Brain pericyte (primary cell): ENCODE data around the gene PMF1.

ENCODE experiments used
- DNase-seq: peaks from one replicate; pipeline ENCODE4 v3.0.0-alpha.2; 2012; ENCODE audit warnings: low read depth, low spot score

PMF1 gene

DNA sequence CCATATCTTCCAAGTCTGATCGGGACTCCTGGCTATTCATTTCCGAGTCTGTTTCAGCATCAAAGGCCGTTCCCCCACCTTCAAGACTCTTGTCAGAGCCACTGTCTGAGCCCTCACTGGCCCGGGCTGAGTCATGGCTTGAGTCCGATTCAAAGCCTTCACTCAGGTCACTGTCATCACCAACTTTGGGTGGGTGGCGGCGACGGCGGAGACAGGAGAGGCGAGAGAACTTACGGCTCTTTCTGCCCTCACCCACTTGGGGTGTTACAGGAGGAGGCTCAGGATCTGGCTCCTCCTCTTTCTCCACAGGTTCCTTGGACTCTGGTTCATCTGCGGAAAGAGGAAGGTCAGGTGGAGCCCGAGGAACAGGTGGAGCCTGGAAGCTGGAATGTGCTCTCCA, 53.2 kb downstream of the PMF1 start:
- DNase-seq: no peak

DNA sequence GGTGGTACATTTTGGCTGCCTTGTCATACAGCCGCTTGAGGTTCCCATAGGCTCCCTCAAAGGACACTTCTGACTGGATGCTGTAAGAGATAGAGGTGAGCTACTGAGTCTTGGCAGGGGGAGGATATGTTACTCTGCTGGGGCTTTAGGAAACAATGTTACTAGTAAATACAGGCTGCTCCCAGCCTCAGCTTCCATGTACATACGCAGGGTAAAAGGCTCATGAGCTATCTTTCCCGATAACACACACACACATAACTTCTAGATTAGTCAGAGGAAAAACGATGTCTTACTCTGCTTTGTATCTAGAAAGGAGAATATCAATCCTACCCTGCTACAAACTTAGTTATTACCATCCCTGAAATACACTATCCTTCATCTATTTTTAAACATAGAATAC, 55.5 kb downstream of the PMF1 start:
- no peak for DNase-seq

DNA sequence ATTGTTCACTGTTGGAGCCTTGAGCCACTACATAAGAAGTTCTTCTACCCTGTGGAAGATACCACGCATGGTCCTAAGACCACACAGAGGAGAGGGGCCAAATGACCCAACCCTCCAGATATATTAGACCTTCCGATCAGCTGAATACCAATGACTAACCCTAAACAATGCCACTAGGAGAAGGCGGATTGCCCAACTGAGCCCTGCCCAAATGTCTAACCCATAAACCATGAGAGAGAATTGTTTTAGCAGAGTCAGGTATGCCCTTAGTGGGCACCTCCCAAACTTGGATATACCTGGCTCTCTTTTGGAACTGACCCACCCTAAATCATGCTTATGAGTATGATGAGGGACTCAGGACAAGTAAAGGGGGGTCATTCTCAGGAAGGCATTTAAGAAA, 57.5 kb downstream of the PMF1 start:
- no peak for DNase-seq

DNA sequence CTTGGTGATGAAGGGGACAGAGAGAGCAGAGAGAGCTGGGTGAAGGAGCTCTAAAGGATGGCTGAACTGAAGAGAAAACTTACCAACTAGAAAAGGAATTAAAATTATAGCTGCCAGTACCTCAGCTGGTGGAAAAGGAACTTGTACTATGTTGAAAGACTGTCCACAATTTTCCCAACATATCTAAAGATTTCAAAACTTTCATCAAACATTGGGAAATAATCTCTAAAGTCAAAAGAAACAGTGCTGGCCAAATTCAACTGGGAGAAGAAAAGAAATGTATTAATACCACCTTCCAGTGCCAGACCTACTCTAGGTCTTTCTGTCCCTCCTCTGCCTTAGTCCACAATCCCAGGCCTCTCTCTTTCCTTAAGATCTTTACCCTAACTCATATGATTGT, 63.7 kb downstream of the PMF1 start:
- DNase-seq: no peak

DNA sequence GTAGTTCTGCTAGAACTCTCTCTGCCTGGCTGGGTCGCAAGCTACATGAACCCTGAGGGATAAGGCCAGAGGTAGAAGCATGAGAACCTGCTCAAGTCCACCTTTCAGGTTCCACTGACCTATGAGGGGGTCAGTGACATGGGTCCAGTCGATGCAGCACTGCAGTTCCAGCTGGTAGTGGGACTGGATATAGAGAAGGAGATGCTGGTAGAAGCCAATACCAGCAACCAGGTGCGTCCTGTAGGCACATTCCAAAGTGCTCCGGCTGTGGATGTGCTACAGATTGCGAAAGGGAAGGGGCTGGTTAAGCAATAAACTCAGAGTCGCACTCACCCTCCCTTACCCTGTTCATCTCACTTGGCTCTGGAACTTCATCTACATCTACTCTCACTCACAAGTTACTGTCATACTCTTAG, 64.2 kb downstream of the PMF1 start:
- no peak for DNase-seq

DNA sequence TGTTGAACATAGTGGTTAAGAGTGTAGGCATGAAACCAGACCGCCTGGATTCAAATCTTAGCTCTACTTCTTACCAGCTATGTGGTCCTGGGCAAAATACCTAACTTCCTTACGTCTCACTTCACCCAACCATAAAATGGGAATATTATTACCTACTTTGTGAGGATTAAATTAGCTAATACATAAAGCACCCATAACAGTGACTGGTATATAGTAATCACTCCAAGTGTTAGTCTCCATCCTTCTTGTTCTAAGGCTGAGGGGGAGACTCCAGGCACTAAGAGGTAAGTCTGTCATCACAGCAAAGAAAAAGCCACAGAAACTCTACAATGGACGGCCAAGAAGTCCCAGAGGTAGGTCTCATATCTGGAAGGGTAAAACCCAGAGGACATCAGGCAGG, 67.0 kb downstream of the PMF1 start:
- no peak for DNase-seq

DNA sequence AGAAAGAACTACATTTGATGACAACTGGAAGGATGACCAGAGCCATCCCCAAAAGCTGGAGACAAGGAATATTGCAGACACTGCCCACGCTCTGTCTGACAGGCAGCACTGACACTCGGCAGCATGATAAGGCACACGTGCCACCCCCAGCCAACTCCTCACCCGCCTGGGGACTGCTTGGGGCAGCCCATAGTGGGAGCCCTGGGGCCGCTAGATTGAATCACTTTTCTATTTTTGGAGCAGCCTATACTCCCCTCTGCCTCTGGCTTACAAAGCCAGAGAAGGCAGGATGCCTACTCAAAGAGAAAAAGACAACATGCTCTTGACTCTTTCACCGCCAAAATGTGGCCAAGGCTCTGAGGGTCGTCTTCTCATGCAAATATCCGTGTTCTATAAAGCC, 68.5 kb downstream of the PMF1 start:
- DNase-seq: no peak

DNA sequence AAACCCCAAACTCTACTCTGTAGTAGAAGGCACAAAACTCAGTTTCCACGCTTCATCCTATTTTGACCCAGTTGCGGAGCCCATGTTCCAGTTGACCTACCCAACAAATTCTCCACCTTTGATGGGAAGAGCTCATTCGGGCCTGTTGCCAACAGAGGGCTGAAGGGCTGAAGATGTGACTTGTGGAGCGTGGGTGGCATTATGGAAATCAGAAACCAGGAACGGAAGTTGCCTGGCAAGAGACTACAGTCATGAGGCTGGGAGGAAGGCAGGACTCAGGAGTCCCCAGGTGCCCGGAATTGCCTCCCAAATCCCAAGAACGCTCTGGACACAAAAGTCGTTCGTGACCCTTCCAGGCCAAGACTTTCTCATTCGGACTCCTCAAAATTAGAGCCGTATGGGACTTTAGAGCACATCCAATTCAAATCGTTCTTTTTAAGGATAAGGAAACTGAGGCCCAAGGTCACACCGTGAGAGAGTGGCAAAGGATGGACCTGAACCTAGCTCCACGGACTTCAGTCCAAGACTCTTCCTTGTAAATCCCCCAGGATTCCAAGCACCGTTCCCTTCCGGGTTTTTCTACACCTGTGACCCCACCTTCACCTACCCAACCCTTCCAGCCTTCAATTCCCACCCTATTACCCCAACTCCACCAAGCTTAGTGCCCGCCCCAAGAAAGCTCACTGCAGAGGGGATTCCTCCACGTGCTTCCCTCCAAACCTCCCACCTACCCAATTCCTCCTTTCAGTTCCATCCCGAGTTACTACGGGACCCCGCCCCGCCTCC, 69.1 kb downstream of the PMF1 start:
- DNase-seq: no peak

DNA sequence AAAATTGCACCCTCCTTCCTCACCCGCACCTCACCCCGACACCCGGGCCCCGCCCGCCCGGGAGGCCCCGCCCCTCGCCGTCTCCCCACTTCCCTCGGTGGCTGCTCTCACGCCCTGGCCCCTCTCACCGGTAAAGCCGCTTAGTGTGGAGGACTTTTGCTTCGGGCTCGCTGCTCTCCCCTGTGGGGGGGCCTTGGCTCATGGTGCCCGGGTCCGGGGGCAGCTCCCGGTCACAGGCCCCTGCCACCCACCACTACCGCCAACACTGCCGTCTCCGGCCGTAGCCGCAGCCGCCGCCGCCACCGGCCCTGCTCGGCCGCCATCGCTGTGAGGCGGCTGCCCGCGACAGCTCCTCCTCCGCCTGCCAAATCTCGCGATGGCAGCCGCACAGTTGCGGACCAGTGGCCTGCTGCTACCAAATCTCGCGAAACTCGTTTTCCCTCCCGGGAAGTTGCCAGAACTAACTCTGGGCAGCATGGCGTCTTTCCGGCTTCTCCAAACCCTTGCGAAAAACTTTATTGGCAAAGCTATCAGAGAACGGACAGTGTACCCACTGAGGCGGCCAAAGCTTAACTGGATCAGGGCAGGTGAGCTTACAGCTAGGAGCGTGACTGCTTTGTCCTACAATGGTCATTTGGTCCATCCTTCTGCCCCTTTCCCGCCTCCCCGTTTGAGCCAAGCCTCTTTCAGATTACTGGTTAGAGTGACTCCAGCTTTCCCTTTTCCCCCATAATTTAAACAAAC, 69.8 kb downstream of the PMF1 start, which contains the start of gene SMG5:
TSS of gene SMG5 (minus strand) at position 347 of the 744 bp plus-strand sequence. CDS start at position 202, 145 bp downstream.
- DNase-seq: peak; percentile 93

DNA sequence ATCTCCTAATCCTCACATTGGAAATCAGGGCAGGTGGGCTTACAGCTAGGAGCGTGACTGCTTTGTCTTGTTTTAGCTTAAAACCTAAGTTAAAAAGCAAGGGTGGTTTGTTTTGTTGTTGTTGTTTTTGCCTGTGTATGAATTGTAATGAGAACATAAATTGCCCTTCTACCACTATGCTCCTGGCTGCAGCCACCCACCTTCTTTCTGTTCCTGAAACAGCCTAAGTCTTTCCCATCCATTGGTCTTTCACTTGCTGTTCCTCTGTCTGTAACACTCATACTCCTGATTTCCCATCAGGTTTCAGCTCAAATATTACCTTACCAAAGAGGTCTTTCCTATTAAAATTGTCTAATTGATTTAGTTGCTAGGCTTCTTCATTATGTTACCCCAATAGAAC, 70.7 kb downstream of the PMF1 start:
- no peak for DNase-seq

DNA sequence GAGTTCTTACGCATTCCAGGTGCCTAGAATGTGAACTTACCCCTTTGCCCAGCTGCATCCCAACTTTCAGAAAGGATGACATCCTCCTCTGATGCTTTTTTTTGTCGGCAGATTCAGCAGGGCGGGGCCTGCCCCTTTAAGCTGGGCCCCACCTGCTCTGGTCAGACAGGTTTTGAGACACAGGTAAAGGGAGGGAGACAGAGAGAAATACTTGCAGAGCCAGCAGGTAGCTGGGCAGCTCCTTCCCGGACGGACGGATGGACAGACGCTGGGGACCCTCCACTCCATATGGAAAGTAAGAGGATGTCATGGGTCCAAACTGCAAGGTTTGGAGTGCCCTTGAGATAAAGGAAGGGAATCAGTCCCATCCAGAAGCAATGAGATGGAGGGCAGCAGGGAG, 71.3 kb downstream of the PMF1 start, which contains the start of gene TMEM79:
TSS of gene TMEM79 (plus strand) at position 214 of the 400 bp plus-strand sequence. CDS start 902 bp downstream, outside the sequence.
- no peak for DNase-seq

DNA sequence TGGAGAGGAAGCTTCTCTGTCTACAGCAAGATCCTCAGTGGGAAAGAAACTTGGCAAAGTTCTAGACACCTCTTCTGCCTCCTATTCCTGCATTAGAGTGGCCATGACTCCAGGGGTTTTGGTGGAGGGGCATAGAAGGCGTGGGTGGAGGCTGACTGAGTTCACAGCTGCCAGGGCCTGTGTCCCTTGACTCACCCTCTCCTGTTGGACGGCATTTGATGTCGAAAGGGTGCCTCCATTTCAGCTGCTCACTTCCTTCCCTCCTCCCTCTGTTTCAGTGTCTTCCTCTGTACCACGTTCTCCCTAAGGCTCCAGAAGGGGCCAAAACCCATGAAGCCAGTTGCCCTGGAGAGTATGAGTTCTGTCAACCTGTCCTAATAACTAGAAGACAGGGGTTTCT, 72.0 kb downstream of the PMF1 start:
- no peak for DNase-seq

DNA sequence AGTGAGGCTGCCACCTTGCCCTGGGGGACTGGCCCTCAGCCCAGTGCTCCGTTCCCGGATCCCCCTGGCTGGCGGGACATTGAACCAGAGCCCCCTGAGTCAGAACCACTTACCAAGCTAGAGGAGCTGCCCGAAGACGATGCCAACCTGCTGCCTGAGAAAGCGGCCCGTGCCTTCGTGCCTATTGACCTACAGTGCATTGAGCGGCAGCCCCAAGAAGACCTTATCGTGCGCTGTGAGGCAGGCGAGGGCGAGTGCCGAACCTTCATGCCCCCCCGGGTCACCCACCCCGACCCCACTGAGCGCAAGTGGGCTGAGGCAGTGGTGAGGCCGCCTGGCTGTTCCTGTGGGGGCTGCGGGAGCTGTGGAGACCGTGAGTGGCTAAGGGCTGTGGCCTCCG, 72.6 kb downstream of the PMF1 start:
- DNase-seq: no peak

DNA sequence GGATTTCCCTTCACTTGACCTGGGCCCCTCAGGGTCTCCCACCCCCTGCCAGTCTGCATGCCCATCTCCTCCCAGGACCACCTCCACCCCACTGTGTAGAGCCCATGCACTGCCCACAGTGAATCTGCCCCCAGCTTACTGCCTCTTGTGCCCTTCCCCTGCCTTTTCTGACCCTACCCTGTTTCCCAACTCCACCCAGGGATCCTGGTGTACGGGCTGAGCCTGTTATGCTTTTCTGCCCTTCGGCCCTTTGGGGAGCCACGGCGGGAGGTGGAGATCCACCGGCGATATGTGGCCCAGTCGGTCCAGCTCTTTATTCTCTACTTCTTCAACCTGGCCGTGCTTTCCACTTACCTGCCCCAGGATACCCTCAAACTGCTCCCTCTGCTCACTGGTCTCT, 73.3 kb downstream of the PMF1 start:
- no peak for DNase-seq
